Measurements from ENCODE around the gene RHCG. TPM values are rescaled to one million over a fixed set of nuclear protein-coding genes. Genes with fewer than 3 reads are reported as not detected.

Gene RHCG
- total RNA-seq, 4 donors from 2014 or later, result 1.5 to 140 (median 8.4) TPM

- Histone ChIP-seq H3K27me3 (peaks cover 10% of the 10 kb centered on the region), H3K4me3 (no peak overlapping the region), H3K36me3 (no peaks in the 10 kb centered on the region), H3K4me1 (no peaks in the 10 kb centered on the region), H3K27ac (no peak overlapping the region), H3K9me3 (no peaks in the 10 kb centered on the region)
- WGBS, 2 donors (ENCODE audit: low coverage in 1 of 2), result no CpG with 5 or more reads among the region's 10 CpGs
- TF ChIP-seq EP300 (IDR thresholded peaks at IDR 0.05) (no peak), POLR2AphosphoS5 (IDR thresholded peaks at IDR 0.05) (no peak), POLR2A (IDR thresholded peaks at IDR 0.05) (no peak), CTCF (IDR thresholded peaks at IDR 0.05) (no peak)
- no peak for ATAC-seq
These were observed 30.4 kb upstream of the RHCG start for GRCh38 chr15:89526601-89527441.

- 68 to 81% methylated on average over 4 to 5 of the region's 7 CpGs for WGBS, 2 donors (ENCODE audit: low coverage in 1 of 2)
- no peak for ATAC-seq
- peaks cover 10% of the 10 kb centered on the region for H3K27me3 ChIP-seq
- no peak overlapping the region for H3K4me3 ChIP-seq
- no peak overlapping the region for H3K27ac ChIP-seq
- H3K9me3 ChIP-seq, result peaks cover 0 to 3% (median 0%) of the 10 kb centered on the region in 3 donors
- TF ChIP-seq CTCF (IDR thresholded peaks at IDR 0.05) (no peak), EP300 (IDR thresholded peaks at IDR 0.05) (no peak), POLR2A (IDR thresholded peaks at IDR 0.05) (no peak), POLR2AphosphoS5 (IDR thresholded peaks at IDR 0.05) (no peak)
- no peaks in the 10 kb centered on the region for H3K36me3 ChIP-seq
- H3K4me1 ChIP-seq, result no peaks in the 10 kb centered on the region
These were observed 29.8 kb upstream of the RHCG start for GRCh38 chr15:89526181-89526580.

GRCh38 chr15:89524184-89524583 is 27.8 kb upstream of the RHCG start:
- no peak overlapping the region for H3K27ac ChIP-seq
- H3K27me3 ChIP-seq, result peaks cover 10% of the 10 kb centered on the region
- H3K4me3 ChIP-seq, result no peak overlapping the region
- TF ChIP-seq POLR2AphosphoS5 (IDR thresholded peaks at IDR 0.05) (no peak), POLR2A (IDR thresholded peaks at IDR 0.05) (no peak), EP300 (IDR thresholded peaks at IDR 0.05) (no peak), CTCF (IDR thresholded peaks at IDR 0.05) (no peak)
- WGBS, 2 donors (ENCODE audit: low coverage in 1 of 2), result 38 to 80% methylated on average over 1 of the region's 1 CpG
- peaks cover 0 to 12% (median 0%) of the 10 kb centered on the region in 3 donors for H3K9me3 ChIP-seq
- no peaks in the 10 kb centered on the region for H3K4me1 ChIP-seq
- H3K36me3 ChIP-seq, result no peaks in the 10 kb centered on the region
- no peak for ATAC-seq

- H3K27ac ChIP-seq, result no peak overlapping the region
- WGBS, 2 donors (ENCODE audit: low coverage in 1 of 2), result 71% methylated on average over 1 of the region's 2 CpGs; no CpG with 5 or more reads in 1 of the 2 donors
- peaks cover 10% of the 10 kb centered on the region for H3K27me3 ChIP-seq
- no peak for ATAC-seq
- H3K9me3 ChIP-seq, result peaks cover 0 to 20% (median 0%) of the 10 kb centered on the region in 3 donors
- H3K4me1 ChIP-seq, result no peaks in the 10 kb centered on the region
- H3K36me3 ChIP-seq, result no peaks in the 10 kb centered on the region
- no peak overlapping the region for H3K4me3 ChIP-seq
- TF ChIP-seq EP300 (IDR thresholded peaks at IDR 0.05) (no peak), CTCF (IDR thresholded peaks at IDR 0.05) (no peak), POLR2AphosphoS5 (IDR thresholded peaks at IDR 0.05) (no peak), POLR2A (IDR thresholded peaks at IDR 0.05) (no peak)
These were observed 26.7 kb upstream of the RHCG start for GRCh38 chr15:89523101-89523500.

GRCh38 chr15:89521605-89522004 is 25.2 kb upstream of the RHCG start:
- H3K4me1 ChIP-seq, result no peaks in the 10 kb centered on the region
- peaks cover 17% of the 10 kb centered on the region for H3K27me3 ChIP-seq
- no peak overlapping the region for H3K4me3 ChIP-seq
- no peak for ATAC-seq
- no peaks in the 10 kb centered on the region for H3K36me3 ChIP-seq
- 80% methylated on average over 1 of the region's 1 CpG; no CpG with 5 or more reads in 1 of the 2 donors for WGBS, 2 donors (ENCODE audit: low coverage in 1 of 2)
- H3K9me3 ChIP-seq, result peaks cover 0 to 24% (median 0%) of the 10 kb centered on the region in 3 donors
- TF ChIP-seq POLR2AphosphoS5 (IDR thresholded peaks at IDR 0.05), result no peak
- no peak for TF ChIP-seq CTCF (IDR thresholded peaks at IDR 0.05)
- no peak for TF ChIP-seq EP300 (IDR thresholded peaks at IDR 0.05)
- no peak for TF ChIP-seq POLR2A (IDR thresholded peaks at IDR 0.05)
- H3K27ac ChIP-seq, result no peak overlapping the region
